Measurements from ENCODE around the gene PXYLP1. TPM values are rescaled to one million over a fixed set of nuclear protein-coding genes. Genes with fewer than 3 reads are reported as not detected.

PXYLP1 gene
- total and polyA plus RNA-seq, 2 experiments from 2014 or later, result 15.8 to 18.7 TPM

- H2AFZ ChIP-seq, result no peak overlapping the region
- no peaks in the 10 kb centered on the region for H3K79me2 ChIP-seq (ENCODE audit: insufficient read depth)
- H3K27ac ChIP-seq, result no peak overlapping the region
- WGBS, 2 experiments (ENCODE audit: low coverage in 1 of 2, low lambda C conversion rate in 2 of 2, missing lambda C conversion rate in 2 of 2), result 65 to 70% methylated on average over 3 of the region's 3 CpGs
- TF ChIP-seq EZH2phosphoT487 (IDR thresholded peaks at IDR 0.05; ENCODE audit: insufficient read depth, low read depth) (no peak), EZH2 (IDR thresholded peaks at IDR 0.05; ENCODE audit: insufficient read depth, poor library complexity, severe bottlenecking) (no peak)
- H3K9me2 ChIP-seq (ENCODE audit: insufficient read depth), result no peaks in the 10 kb centered on the region
- H3K36me3 ChIP-seq (ENCODE audit: low read depth), result no peaks in the 10 kb centered on the region
- in situ Hi-C loops (cut with MboI), result no loop called here
- H3K9me3 ChIP-seq (ENCODE audit: low read depth), result no peaks in the 10 kb centered on the region
- no peaks in the 10 kb centered on the region for H3F3A ChIP-seq (ENCODE audit: insufficient read depth)
- H3K9ac ChIP-seq, result no peak overlapping the region
- DNase-seq, result no peak
- H3K4me1 ChIP-seq (ENCODE audit: insufficient read depth), result peaks cover 13% of the 10 kb centered on the region
- no peak overlapping the region for H3K4me3 ChIP-seq
- no peaks in the 10 kb centered on the region for H4K20me1 ChIP-seq (ENCODE audit: insufficient read depth)
- H3K27me3 ChIP-seq (replicated peaks; ENCODE audit: insufficient read depth), result no peaks in the 10 kb centered on the region
- no peak overlapping the region for H3K4me2 ChIP-seq (ENCODE audit: unreplicated experiment)
Measured at GRCh38 chr3:141343865-141344271, 112.2 kb downstream of the PXYLP1 start.

Other genes starting within 250 kb of the PXYLP1 start
- not detected in 2 replicates for gene SPSB4, start 180.5 kb upstream of the PXYLP1 start, total RNA-seq (2014; rRNA removed; shearing (Covaris generic))
- not detected in 2 replicates for gene SPSB4, start 180.5 kb upstream of the PXYLP1 start, polyA plus RNA-seq (2016; fragmentation: Nextera tagmentation; extraction: Ambion mirVana)
- 159 and 175 TPM in 2 replicates for gene ZBTB38, start 136.7 kb downstream of the PXYLP1 start, total RNA-seq (2014; rRNA removed; shearing (Covaris generic))
- 107 and 112 TPM in 2 replicates for gene ZBTB38, start 136.7 kb downstream of the PXYLP1 start, polyA plus RNA-seq (2016; fragmentation: Nextera tagmentation; extraction: Ambion mirVana)

All from GM23248 (cell line).